H9 (cell line): ENCODE data around the gene ATP2B2. TPM values are rescaled to one million over a fixed set of nuclear protein-coding genes. Genes with fewer than 3 reads are reported as not detected.

Experiments used
- DNase-seq: peaks from one replicate; pipeline ENCODE4 v3.0.0-alpha.2; 2017
- H2AFZ ChIP-seq: one replicate; pipeline ENCODE4 v1.6.1; 2013; ENCODE audit warnings: mild to moderate bottlenecking, low read length, control low read depth, moderate library complexity
- H2AK5ac ChIP-seq: 2 replicates; pipeline ENCODE4 v1.6.1; 2013; ENCODE audit warnings: low read length, control low read depth, mixed read lengths; ENCODE audit not compliant: insufficient read length
- H2BK120ac ChIP-seq: one replicate; pipeline ENCODE4 v1.6.1; 2013; ENCODE audit warnings: low read depth, mild to moderate bottlenecking, low read length, control low read depth, inconsistent platforms; ENCODE audit not compliant: poor library complexity, severe bottlenecking
- H2BK12ac ChIP-seq: 2 replicates; pipeline ENCODE4 v1.6.1; 2013; ENCODE audit warnings: low read length, control low read depth, mixed read lengths, low read depth; ENCODE audit not compliant: insufficient read length
- H2BK15ac ChIP-seq: 2 replicates; pipeline ENCODE4 v1.6.1; 2013; ENCODE audit warnings: low read depth, low read length, control low read depth
- H2BK20ac ChIP-seq: one replicate; pipeline ENCODE4 v1.6.1; 2013; ENCODE audit warnings: low read depth, mild to moderate bottlenecking, low read length, control low read depth, inconsistent platforms; ENCODE audit not compliant: poor library complexity, severe bottlenecking
- H2BK5ac ChIP-seq: 2 replicates; pipeline ENCODE4 v1.6.1; 2013; ENCODE audit warnings: low read length, control low read depth, mixed read lengths; ENCODE audit not compliant: insufficient read length
- H3K14ac ChIP-seq: 2 replicates; pipeline ENCODE4 v1.6.1; 2013; ENCODE audit warnings: low read length, control low read depth; ENCODE audit not compliant: insufficient read depth
- H3K18ac ChIP-seq: 2 replicates; pipeline ENCODE4 v1.6.1; 2013; ENCODE audit warnings: low read depth, mild to moderate bottlenecking, mixed read lengths, low read length, control low read depth; ENCODE audit not compliant: insufficient read length
- H3K23ac ChIP-seq: 2 replicates; pipeline ENCODE4 v1.6.1; 2013; ENCODE audit warnings: low read length, control low read depth, mixed read lengths, low read depth; ENCODE audit not compliant: insufficient read length
- H3K23me2 ChIP-seq: 2 replicates; pipeline ENCODE4 v1.6.1; 2013; ENCODE audit warnings: low read depth, mild to moderate bottlenecking, mixed read lengths, low read length, control low read depth; ENCODE audit not compliant: insufficient read length, poor library complexity, severe bottlenecking
- H3K27ac ChIP-seq: 2 replicates; pipeline ENCODE4 v1.5.1; 2013; ENCODE audit warnings: low read length, control low read depth, mixed read lengths, low read depth; ENCODE audit not compliant: insufficient read length
- H3K27me3 ChIP-seq: 2 replicates; pipeline ENCODE4 v1.6.1; 2013; ENCODE audit warnings: low read length, control low read depth, inconsistent platforms; ENCODE audit not compliant: insufficient read depth
- H3K4ac ChIP-seq: 2 replicates; pipeline ENCODE4 v1.6.1; 2013; ENCODE audit warnings: low read depth, mild to moderate bottlenecking, control low read depth, inconsistent platforms, low read length, moderate library complexity
- H3K4me1 ChIP-seq: 2 replicates; pipeline ENCODE4 v1.6.1; 2013; ENCODE audit warnings: low read length, control low read depth, inconsistent platforms; ENCODE audit not compliant: insufficient read depth
- H3K4me2 ChIP-seq: 2 replicates; pipeline ENCODE4 v1.6.1; 2013; ENCODE audit warnings: low read length, control low read depth, mixed read lengths; ENCODE audit not compliant: insufficient read length, insufficient read depth
- H3K56ac ChIP-seq: 2 replicates; pipeline ENCODE4 v1.6.1; 2013; ENCODE audit warnings: low read depth, mild to moderate bottlenecking, mixed read lengths, low read length, control low read depth; ENCODE audit not compliant: insufficient read length
- H3K79me1 ChIP-seq: 2 replicates; pipeline ENCODE4 v1.6.1; 2013; ENCODE audit warnings: low read depth, mild to moderate bottlenecking, moderate library complexity, low read length, control low read depth, inconsistent platforms; ENCODE audit not compliant: insufficient read depth, poor library complexity, severe bottlenecking
- H3K79me2 ChIP-seq: 2 replicates; pipeline ENCODE4 v1.6.1; 2013; ENCODE audit warnings: low read length, control low read depth, inconsistent platforms; ENCODE audit not compliant: insufficient read depth
- H3K9ac ChIP-seq: 2 replicates; pipeline ENCODE4 v1.6.1; 2013; ENCODE audit warnings: low read length, control low read depth, mixed read lengths; ENCODE audit not compliant: insufficient read length; ENCODE audit errors: extremely low read depth
- H3K9me3 ChIP-seq: one replicate; pipeline ENCODE4 v1.6.1; 2013; ENCODE audit warnings: low read depth, low read length, inconsistent platforms; ENCODE audit not compliant: control insufficient read depth
- H3T11ph ChIP-seq: one replicate; pipeline ENCODE4 v1.6.1; 2013; ENCODE audit warnings: mild to moderate bottlenecking, low read length, control low read depth, inconsistent platforms
- H4K20me1 ChIP-seq: one replicate; pipeline ENCODE4 v1.6.1; 2013; ENCODE audit not compliant: control insufficient read depth, insufficient read length, insufficient read depth
- H4K5ac ChIP-seq: 2 replicates; pipeline ENCODE4 v1.6.1; 2013; ENCODE audit warnings: low read depth, mild to moderate bottlenecking, mixed read lengths, low read length, control low read depth; ENCODE audit not compliant: insufficient read length
- H4K8ac ChIP-seq: replicated peaks from 2 replicates; pipeline ENCODE4 v1.6.1; 2013; ENCODE audit warnings: low read length, control low read depth, mixed read lengths, low read depth; ENCODE audit not compliant: insufficient read length
- H4K91ac ChIP-seq: 2 replicates; pipeline ENCODE4 v1.6.1; 2013; ENCODE audit warnings: low read depth, mild to moderate bottlenecking, moderate library complexity, mixed read lengths, low read length, control low read depth; ENCODE audit not compliant: insufficient read length
- H3K27ac Mint-ChIP-seq, 3 experiments: 2 replicates in 2 of 3; 3 replicates in 1 of 3; pipeline ENCODE4 v1.8.0; 2020 to 2021; ENCODE audit warnings: mixed read lengths in 3 of 3, mild to moderate bottlenecking in 1 of 3, moderate library complexity in 1 of 3
- H3K27me3 Mint-ChIP-seq: 2 replicates; pipeline ENCODE4 v1.8.0; 2021; ENCODE audit warnings: low read depth, mild to moderate bottlenecking, moderate library complexity, mixed read lengths
- H3K36me3 Mint-ChIP-seq, 3 experiments: 2 replicates in 2 of 3; 3 replicates in 1 of 3; pipeline ENCODE4 v1.8.0; 2020 to 2021; ENCODE audit warnings: low read depth in 3 of 3, mixed read lengths in 3 of 3; ENCODE audit not compliant: insufficient read depth in 1 of 3
- H3K4me1 Mint-ChIP-seq, 2 experiments: 2 replicates each; pipeline ENCODE4 v1.8.0; 2020; ENCODE audit warnings: mixed read lengths in 2 of 2
- H3K4me3 Mint-ChIP-seq, 2 experiments: 2 replicates in 1 of 2; 3 replicates in 1 of 2; pipeline ENCODE4 v1.8.0; 2020 to 2021; ENCODE audit warnings: mild to moderate bottlenecking in 2 of 2, mixed read lengths in 2 of 2, moderate library complexity in 1 of 2
- H3K9me3 Mint-ChIP-seq, 2 experiments: 2 replicates in 1 of 2; 3 replicates in 1 of 2; pipeline ENCODE4 v1.8.0; 2020; ENCODE audit warnings: mild to moderate bottlenecking in 2 of 2, mixed read lengths in 2 of 2, moderate library complexity in 1 of 2
- WGBS: extraction: QIAGEN DNeasy Blood & Tissue Kit; methylation state at CpG from one replicate; pipeline ENCODE4 v1.1.7; 2013; ENCODE audit warnings: missing lambda C conversion rate, low lambda C conversion rate, mixed read lengths; ENCODE audit not compliant: insufficient read length; ENCODE audit errors: extremely low coverage; 5-methylcytosine and 5-hydroxymethylcytosine counted together
- total RNA-seq: library from RNA; stranded (reverse); gene quantifications from 2 replicates; pipeline ENCODE4 v1.2.1, GENCODE V29; 2021
- TF ChIP-seq, protein P1 (sequence below): fragments of 200-600 bp; sonication (generic); conservative IDR thresholded peaks from 3 replicates; pipeline ENCODE4 v1.8.0; 2021; ENCODE audit warnings: antibody characterized with exemption, mild to moderate bottlenecking

Gene ATP2B2
- total RNA-seq, 1 experiment from 2014 or later: 0.33 TPM

DNA sequence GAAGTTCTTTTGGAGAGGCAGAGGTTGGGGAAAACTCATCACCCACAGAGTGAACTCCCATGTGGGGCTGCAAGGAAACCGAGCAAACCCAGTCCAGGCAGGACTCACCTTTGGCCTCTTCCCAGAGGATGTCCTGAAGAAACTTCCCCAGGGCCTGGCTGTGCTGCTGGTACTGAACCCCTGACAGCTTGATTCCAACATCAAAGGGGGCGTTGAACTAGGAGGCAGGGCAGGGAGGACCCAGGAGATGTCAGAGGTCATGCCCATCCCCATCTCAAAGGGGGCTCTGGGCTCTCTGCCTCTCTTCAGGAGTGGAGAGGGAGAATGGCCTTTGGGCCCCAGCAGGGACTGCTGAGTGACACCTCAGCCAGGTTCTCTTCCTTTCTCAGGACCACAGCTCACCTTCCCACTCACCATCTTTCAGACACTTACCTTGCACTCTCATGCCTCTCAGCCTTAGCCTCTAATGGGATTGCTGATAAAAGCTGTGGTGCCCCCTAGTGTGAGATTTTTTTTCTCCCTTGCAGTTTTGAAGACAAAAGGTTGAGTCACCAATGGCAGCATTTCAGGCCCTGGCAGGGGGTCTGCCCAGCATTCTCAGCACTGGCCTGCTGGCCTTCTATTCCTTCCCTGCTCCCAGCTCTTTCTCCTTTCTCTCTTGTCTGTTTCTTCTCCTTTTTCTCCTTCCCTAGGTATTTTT, 218.6 kb downstream of the ATP2B2 start:
- no peak overlapping the region for H2BK15ac ChIP-seq
- Mint-ChIP-seq H3K27me3 (no peaks in the 10 kb centered on the region), H3K4me1 (peaks cover 19% of the 10 kb centered on the region in 2 experiments), H3K36me3 (peaks cover 0 to 39% (median 13%) of the 10 kb centered on the region in 3 experiments; a peak in 6 of 7 replicates), H3K4me3 (no peak overlapping the region), H3K27ac (peak overlapping the region in 2 of 3 experiments; percentile 15 to 80; a peak in 5 of 7 replicates), H3K9me3 (no peaks in the 10 kb centered on the region)
- H2BK120ac ChIP-seq: no peak overlapping the region
- no peaks in the 10 kb centered on the region for H3K9me3 ChIP-seq
- DNase-seq: peak; percentile 67
- no peaks in the 10 kb centered on the region for H3K79me1 ChIP-seq
- H3K27me3 ChIP-seq: no peaks in the 10 kb centered on the region
- no peaks in the 10 kb centered on the region for H3K23me2 ChIP-seq
- no CpG with 5 or more reads among the region's 2 CpGs for WGBS
- no peak overlapping the region for H3T11ph ChIP-seq
- H2BK20ac ChIP-seq: no peak overlapping the region
- no peak overlapping the region for H2BK5ac ChIP-seq
- no peak overlapping the region for H3K18ac ChIP-seq
- 0 out of 2 replicates have a peak, but pooled peaks cover 1% of the 10 kb centered on the region for H3K4me1 ChIP-seq
- no peak overlapping the region for H3K9ac ChIP-seq
- no peaks in the 10 kb centered on the region for H4K20me1 ChIP-seq
- no peak overlapping the region for H3K23ac ChIP-seq
- H3K4me2 ChIP-seq: no peak overlapping the region
- H2AFZ ChIP-seq: no peak overlapping the region
- H3K27ac ChIP-seq: no peak overlapping the region
- TF ChIP-seq, protein P1, sequence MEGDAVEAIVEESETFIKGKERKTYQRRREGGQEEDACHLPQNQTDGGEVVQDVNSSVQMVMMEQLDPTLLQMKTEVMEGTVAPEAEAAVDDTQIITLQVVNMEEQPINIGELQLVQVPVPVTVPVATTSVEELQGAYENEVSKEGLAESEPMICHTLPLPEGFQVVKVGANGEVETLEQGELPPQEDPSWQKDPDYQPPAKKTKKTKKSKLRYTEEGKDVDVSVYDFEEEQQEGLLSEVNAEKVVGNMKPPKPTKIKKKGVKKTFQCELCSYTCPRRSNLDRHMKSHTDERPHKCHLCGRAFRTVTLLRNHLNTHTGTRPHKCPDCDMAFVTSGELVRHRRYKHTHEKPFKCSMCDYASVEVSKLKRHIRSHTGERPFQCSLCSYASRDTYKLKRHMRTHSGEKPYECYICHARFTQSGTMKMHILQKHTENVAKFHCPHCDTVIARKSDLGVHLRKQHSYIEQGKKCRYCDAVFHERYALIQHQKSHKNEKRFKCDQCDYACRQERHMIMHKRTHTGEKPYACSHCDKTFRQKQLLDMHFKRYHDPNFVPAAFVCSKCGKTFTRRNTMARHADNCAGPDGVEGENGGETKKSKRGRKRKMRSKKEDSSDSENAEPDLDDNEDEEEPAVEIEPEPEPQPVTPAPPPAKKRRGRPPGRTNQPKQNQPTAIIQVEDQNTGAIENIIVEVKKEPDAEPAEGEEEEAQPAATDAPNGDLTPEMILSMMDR: peak; percentile 22; the same call in 1 of the 3 replicates
- H4K5ac ChIP-seq: no peak overlapping the region
- H3K14ac ChIP-seq: no peak overlapping the region
- no peak overlapping the region for H3K4ac ChIP-seq
- H2BK12ac ChIP-seq: no peak overlapping the region
- H3K79me2 ChIP-seq: no peaks in the 10 kb centered on the region
- H4K91ac ChIP-seq: no peak overlapping the region
- no peak overlapping the region for H4K8ac ChIP-seq
- H3K56ac ChIP-seq: no peak overlapping the region
- no peak overlapping the region for H2AK5ac ChIP-seq
